GM12864 (cell line): ENCODE results near the gene APOD.
"Not testable (repeated sequence)": the region's sequence is repeated elsewhere in the genome, so short reads cannot be mapped to it uniquely, and the experiment has no call there.

Experiments
- DNase-seq: peaks from one replicate; pipeline ENCODE4 v3.0.0-alpha.2; 2011; ENCODE audit warnings: low read depth
- H3K4me3 ChIP-seq: 2 replicates; pipeline ENCODE4 v1.5.1; 2011; ENCODE audit warnings: mild to moderate bottlenecking, low read depth, low read length, control low read depth
- CTCF ChIP-seq: IDR thresholded peaks from 2 replicates; pipeline ENCODE4 v1.5.1; 2011; ENCODE audit warnings: low read depth, mild to moderate bottlenecking, moderate library complexity, low read length, control low read depth, inconsistent platforms; ENCODE audit errors: missing control alignments

Gene APOD

DNA sequence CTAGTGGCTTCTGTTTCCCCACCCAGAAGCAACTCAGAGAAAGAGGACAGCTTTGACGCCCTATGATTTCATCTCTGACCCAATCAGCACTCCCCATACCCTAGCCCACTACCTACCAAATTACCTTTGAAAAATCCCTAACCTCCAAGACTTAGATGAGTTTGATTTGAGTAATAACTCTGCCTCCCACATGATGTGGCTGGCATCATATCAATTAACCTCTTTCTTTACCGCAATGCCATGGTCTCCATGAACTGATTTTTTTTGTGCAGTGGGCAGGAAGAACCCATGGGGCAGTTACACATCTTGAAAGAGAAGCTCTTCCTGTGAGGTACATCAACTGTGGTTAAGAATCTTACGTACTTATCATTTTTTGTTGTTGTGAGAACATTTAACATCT is 25.5 kb upstream of the APOD start:
- DNase-seq: no peak

GRCh38 chr3:195601785-195602184 is 18.0 kb upstream of the APOD start:
- DNase-seq, H3K4me3 ChIP-seq: not testable (repeated sequence)

More for the DNA sequence above, 25.5 kb upstream of the APOD start:
- H3K4me3 ChIP-seq: no peak overlapping the region
- no peak for TF ChIP-seq CTCF

DNA sequence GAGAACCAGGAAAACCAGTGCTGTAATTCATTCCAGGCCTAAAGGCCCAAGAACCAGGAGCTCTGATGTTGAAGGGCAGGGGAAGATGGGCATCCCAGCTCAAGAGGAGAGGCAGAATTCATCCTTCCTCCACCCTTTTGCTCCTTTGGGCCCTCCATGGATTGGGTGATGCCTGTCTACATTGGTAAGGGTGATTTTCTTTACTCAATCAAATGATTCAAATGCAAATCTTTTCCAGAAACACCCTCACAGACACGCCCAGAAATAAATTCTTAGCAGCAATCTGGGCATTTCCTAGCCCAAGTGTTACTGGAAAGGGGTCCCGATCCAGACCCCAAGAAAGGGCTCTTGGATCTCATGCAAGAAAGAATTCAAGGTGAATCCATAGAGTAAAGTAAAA is 17.6 kb upstream of the APOD start:
- TF ChIP-seq CTCF: no peak
- H3K4me3 ChIP-seq: no peak overlapping the region
- DNase-seq: no peak

DNA sequence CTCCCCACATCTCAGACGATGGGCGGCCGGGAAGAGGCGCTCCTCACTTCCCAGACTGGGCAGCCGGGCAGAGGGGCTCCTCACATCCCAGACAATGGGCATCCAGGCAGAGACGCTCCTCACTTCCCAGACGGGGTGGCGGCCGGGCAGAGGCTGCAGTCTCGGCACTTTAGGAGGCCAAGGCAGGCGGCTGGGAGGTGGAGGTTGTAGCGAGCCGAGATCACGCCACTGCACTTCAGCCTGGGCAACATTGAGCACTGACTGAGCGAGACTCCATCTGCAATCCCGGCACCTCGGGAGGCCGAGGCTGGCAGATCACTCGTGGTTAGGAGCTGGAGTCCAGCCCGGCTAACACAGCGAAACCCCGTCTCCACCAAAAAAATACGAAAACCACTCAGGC is 16.2 kb upstream of the APOD start:
- DNase-seq: not testable (repeated sequence)

DNA sequence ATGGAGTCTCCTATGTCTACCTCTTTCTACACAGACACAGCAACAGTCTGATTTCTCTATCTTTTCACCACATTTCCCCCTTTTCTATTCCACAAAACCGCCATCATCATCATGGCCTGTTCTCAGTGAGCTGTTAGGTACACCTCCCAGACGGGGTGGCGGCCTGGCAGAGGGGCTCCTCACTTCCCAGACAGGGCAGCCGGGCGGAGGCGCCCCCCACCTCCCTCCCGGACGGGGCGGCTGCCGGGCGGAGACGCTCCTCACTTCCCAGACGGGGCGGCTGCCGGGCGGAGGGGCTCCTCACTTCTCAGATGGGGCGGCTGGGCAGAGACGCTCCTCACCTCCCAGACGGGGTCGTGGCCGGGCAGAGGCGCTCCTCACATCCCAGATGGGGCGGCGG is 15.8 kb upstream of the APOD start:
- H3K4me3 ChIP-seq, DNase-seq: not testable (repeated sequence)

More for the DNA sequence above, 16.2 kb upstream of the APOD start:
- H3K4me3 ChIP-seq: not testable (repeated sequence)

DNA sequence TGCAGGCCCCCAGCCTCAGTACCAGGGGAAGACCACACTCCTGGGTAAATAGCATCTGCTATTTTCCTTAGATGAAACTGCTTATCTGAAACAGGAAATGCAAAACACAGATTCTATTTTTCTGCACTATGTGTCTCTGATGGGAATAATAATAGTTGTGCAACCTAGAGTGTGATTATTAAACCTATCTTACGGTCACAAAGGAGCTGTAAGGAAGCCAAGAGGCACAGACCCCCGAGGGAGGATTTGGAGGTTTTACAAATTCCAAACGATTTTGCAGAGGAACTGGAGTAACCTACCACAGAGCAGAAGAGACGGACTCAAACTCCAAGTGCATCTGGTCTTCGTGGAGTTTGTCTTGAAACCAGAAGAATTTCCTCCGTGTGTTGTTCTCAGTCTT is 14.1 kb upstream of the APOD start:
- DNase-seq: no peak

GRCh38 chr3:195597229-195597628 is 13.5 kb upstream of the APOD start:
- DNase-seq: no peak
- TF ChIP-seq CTCF: no peak

More for the DNA sequence above, 14.1 kb upstream of the APOD start:
- H3K4me3 ChIP-seq: no peak overlapping the region
- no peak for TF ChIP-seq CTCF

DNA sequence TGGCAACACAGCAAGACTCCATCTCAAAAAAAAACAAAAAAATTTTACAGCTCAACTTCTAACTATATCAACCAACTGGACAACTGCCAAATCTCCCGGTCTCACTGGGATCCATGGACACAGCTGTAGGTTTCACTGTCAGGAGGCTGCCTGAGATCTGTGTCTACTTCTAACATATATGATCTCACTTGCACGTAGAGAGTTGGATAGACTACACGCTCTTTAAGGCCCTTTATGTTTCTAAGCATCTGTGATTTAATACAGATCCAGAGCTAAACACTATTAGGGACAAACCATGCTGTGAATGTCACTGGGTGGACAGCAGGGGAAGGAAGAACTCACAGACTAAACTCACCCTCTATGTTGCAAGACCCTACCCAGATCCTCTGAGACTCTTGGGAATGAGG is 13.0 kb upstream of the APOD start:
- no peak overlapping the region for H3K4me3 ChIP-seq
- no peak for DNase-seq
- TF ChIP-seq CTCF: no peak

More at GRCh38 chr3:195597229-195597628, 13.5 kb upstream of the APOD start:
- H3K4me3 ChIP-seq: no peak overlapping the region

DNA sequence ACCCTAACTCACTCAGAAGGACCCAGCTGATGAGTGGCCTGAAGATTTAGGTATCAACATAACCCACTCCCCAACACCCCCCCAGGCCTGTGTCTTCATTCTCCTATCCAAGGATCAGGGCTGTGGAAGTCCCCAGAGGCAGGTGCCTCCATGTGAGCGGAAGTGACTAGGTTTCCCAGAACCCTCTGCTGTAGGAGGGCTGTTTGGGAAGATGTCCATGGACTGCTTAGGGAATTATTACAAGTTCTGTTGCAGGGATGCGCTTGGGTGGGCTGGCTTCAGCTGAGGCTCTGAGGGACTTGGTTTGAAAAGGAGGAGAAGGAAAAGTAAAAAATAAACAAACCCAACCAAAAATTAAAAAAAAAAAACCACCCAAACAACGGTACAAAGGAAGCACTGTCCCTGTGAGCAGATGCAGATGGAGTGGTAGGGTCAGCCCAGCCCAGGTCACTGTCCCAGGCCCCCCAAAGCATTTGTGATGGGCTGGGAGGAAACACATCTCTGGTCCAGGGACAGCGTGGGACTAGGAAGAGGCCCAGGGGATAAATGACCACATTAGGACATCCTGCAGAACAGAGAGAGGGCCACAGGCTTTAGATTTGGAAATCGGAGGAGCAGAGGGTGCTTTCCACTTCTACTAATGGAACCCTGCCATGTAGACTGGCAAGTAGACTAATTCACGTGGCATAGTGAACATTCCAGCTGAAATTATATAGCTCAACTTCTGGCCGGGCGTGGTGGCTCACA is 12.2 kb upstream of the APOD start:
- TF ChIP-seq CTCF: no peak
- no peak for DNase-seq
- no peak overlapping the region for H3K4me3 ChIP-seq
